ENCODE results near the gene STK24.
"Not testable (repeated sequence)": the region's sequence is repeated elsewhere in the genome, so short reads cannot be mapped to it uniquely, and the experiment has no call there.

STK24 gene

GRCh38 chr13:98434060-98434459 lies 142.8 kb downstream of the STK24 start:
- DNase-seq: no peak
- intact Hi-C loops (cut with DNase I): no loop called here

GRCh38 chr13:98433654-98434053 lies 143.3 kb downstream of the STK24 start:
- intact Hi-C loops (cut with DNase I): no loop called here
- no peak for DNase-seq

GRCh38 chr13:98432638-98433037 lies 144.3 kb downstream of the STK24 start:
- DNase-seq: no peak
- intact Hi-C loops (cut with DNase I): no loop called here

GRCh38 chr13:98429977-98430736 lies 146.8 kb downstream of the STK24 start:
- intact Hi-C loops (cut with DNase I): no loop called here
- DNase-seq: no peak

- intact Hi-C loops (cut with DNase I): no loop called here
Measured at GRCh38 chr13:98429531-98429930, 147.4 kb downstream of the STK24 start.

GRCh38 chr13:98429081-98429480 lies 147.8 kb downstream of the STK24 start:
- no peak for DNase-seq
- intact Hi-C loops (cut with DNase I): no loop called here

More at GRCh38 chr13:98429531-98429930, 147.4 kb downstream of the STK24 start:
- no peak for DNase-seq

GRCh38 chr13:98428256-98428966 lies 148.5 kb downstream of the STK24 start:
- intact Hi-C loops (cut with DNase I): no loop called here

GRCh38 chr13:98427331-98427995 lies 149.4 kb downstream of the STK24 start:
- intact Hi-C loops (cut with DNase I): no loop called here
- DNase-seq: no peak

More at GRCh38 chr13:98428256-98428966, 148.5 kb downstream of the STK24 start:
- DNase-seq: no peak

GRCh38 chr13:98423417-98423816 lies 153.5 kb downstream of the STK24 start:
- no peak for DNase-seq
- intact Hi-C loops (cut with DNase I): no loop called here

- intact Hi-C loops (cut with DNase I): no loop called here
- DNase-seq: no peak
Measured at GRCh38 chr13:98422046-98422445, 154.9 kb downstream of the STK24 start.

GRCh38 chr13:98420554-98421175 lies 156.2 kb downstream of the STK24 start:
- no peak for DNase-seq
- intact Hi-C loops (cut with DNase I): no loop called here

GRCh38 chr13:98419786-98420553 lies 156.9 kb downstream of the STK24 start:
- intact Hi-C loops (cut with DNase I): no loop called here
- no peak for DNase-seq

- intact Hi-C loops (cut with DNase I): no loop called here
- DNase-seq: no peak
Measured at GRCh38 chr13:98416408-98416807, 160.5 kb downstream of the STK24 start.

- DNase-seq: no peak
- intact Hi-C loops (cut with DNase I): no loop called here
Measured at GRCh38 chr13:98415326-98416070, 161.4 kb downstream of the STK24 start.

- intact Hi-C loops (cut with DNase I): no loop called here
- DNase-seq: no peak
Measured at GRCh38 chr13:98413796-98414195, 163.1 kb downstream of the STK24 start.

- DNase-seq; intact Hi-C loops (cut with DNase I): not testable (repeated sequence)
Measured at GRCh38 chr13:98413278-98413677, 163.6 kb downstream of the STK24 start.

- DNase-seq: peak in 2 of 42 donors; percentile 11 to 17
- intact Hi-C loops (cut with DNase I): no loop called here
Measured at GRCh38 chr13:98411617-98412265, 165.2 kb downstream of the STK24 start.

- intact Hi-C loops (cut with DNase I): no loop called here
- DNase-seq: no peak
Measured at GRCh38 chr13:98411013-98411412, 165.9 kb downstream of the STK24 start.
